DND-41 (cell line): ENCODE data around the gene DYRK1A.

ENCODE experiments used
- CTCF ChIP-seq: IDR thresholded peaks from 2 replicates; pipeline ENCODE4 v1.5.1; 2012; ENCODE audit warnings: borderline replicate concordance, low read length, moderate library complexity, mild to moderate bottlenecking; ENCODE audit not compliant: poor library complexity, severe bottlenecking; ENCODE audit errors: extremely low read depth
- EZH2 ChIP-seq: IDR thresholded peaks from 3 replicates; pipeline ENCODE4 v1.6.1; 2012; ENCODE audit warnings: borderline replicate concordance, low read depth, mild to moderate bottlenecking, moderate library complexity, low read length, inconsistent platforms; ENCODE audit not compliant: severe bottlenecking

DNA sequence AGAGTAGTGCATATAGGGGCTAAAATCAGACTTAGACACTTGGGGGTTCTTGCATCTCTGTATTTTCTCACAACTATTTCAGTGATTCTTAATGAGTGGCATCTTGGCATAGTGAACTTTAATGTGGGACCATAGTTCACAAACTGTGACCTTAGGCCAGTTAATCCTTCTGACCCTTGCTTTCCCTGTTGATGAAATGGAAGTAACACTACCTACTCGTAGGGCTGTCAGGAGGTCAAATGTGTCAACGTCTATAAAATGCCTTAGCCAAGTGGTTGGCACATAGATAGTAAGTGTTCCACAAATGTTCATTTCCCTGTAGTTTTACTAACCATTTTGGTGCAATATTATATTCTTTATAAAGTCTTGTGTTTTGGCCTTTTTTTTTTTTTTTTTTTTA, 49.4 kb downstream of the DYRK1A start:
- no peak for TF ChIP-seq CTCF
- TF ChIP-seq EZH2 = no peak
